ENCODE measurements around the gene FBXO48.

FBXO48 gene

DNA sequence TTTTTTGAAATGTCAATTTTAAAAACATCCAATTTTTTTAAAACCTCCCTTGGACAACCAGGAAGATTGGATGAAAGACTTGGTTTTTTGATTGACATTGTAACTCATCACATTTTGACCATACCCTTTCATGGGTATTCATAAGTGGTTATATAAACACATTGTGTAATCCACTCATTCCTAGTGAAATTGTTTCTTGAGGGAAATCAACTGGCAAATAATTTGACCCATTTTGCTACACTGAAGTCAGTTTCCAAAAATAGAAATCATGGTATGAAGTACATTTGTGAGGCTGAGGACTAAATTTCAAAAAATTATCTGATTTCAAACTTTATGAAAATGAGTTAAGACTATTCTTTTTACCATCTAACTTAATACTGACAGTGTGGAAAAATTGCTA, 31.5 kb downstream of the FBXO48 start:
- DNase-seq (ENCODE audit: low read depth in 2 of 2), result no peak

DNA sequence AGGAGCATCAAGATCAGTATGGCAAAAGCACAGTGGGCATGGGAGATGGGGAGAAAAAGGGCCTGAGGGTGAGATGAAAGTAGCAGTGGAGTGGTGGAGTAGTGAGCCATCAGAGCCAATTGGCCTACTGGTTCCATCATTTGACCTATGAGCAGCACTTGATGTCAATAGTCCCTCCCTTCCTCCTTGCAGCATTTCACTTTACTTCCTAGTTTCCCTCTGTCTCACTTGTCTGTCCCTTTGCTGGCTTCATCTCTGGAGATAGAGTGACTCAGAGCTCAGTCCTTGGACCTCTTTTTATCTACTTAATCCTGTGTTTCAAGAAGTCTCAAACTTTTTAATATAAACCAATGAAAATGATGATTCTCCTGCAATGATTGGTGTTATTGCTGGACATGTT, 32.1 kb downstream of the FBXO48 start:
- DNase-seq (ENCODE audit: low read depth in 2 of 2), result no peak

- no peak for DNase-seq (ENCODE audit: low read depth in 2 of 2)
These were observed 34.1 kb downstream of the FBXO48 start for GRCh38 chr2:68432696-68433658.

DNA sequence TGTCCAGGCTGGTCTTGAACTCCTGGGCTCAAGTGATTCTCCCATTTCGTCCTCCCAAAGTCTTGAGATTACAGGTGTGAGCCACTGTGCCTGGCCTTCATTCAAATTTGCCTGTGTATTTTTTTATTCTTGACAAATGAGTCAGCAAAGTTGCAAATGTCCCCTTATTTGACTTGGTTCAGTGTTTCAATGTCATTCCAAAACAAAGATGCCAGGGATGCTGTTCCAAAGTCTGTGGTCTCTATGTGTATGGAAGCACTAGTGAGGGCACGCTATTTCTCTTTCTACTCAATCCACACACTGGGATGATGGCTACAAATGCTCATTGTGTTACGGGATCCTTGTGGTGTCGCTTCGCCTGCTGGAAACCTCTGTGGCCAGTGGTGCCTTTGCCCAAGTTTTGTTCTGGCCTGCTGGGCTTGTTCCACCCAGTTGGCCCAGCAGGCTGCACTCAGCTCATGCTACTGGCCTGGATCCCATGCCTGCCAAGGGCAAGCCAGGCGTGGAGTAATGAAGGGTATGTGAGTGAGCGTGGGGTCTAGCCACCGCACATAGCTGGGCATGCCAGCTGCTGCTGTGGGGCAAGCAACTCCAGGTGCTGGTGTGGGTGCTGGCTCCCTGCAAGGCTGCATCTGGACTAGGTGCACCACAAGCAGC, 35.6 kb downstream of the FBXO48 start:
- DNase-seq (ENCODE audit: low read depth in 2 of 2), result no peak

DNA sequence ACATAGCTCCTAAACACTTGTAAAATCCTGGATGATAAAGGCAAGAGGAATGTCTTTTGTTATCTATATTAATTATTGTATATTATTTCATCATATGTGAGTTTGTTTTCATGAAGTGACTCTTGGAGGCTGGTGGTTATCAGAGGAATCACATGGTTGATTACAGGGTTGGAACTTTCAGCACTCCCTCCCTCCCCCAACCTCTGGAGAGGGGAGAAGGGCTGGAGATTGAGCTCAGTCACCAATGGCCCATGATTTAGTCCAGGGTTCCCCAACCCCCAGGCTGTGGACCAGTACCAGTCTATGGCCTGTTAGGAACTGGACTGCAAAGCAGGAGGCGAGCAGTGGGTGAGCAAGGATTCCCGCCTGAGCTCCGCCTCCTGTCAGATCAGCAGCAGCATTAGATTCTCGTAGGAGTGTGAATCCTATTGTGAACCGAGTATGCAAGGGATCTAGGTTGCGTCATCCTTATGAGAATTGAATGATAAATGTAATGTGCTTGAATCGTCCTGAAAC, 37.7 kb downstream of the FBXO48 start:
- no peak for DNase-seq (ENCODE audit: low read depth in 2 of 2)

GRCh38 chr2:68428746-68429145, 38.3 kb downstream of the FBXO48 start:
- DNase-seq (ENCODE audit: low read depth in 2 of 2), result no peak

- no peak for DNase-seq (ENCODE audit: low read depth in 2 of 2)
These were observed 39.0 kb downstream of the FBXO48 start for GRCh38 chr2:68428126-68428525.

GRCh38 chr2:68426848-68427579, 40.1 kb downstream of the FBXO48 start:
- no peak for DNase-seq (ENCODE audit: low read depth in 2 of 2)

DNA sequence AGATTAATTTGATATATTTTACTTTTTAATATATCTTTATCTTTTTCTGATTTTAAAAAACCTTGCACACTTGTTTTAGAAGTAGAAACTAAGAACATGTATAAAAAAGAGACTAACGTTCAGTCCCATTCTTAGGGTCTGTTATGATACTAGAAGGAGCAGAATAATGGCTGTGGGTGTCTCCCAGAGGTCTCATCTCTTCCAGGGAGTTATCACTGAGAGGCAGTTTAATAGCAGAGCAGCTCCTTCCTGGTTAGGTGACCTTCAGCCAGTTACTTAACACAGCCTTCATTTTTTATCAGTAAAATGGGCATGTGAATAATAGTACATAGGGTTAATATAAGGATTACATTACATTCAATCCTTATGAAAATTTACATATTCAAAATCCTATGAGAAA, 40.6 kb downstream of the FBXO48 start:
- no peak for DNase-seq (ENCODE audit: low read depth in 2 of 2)

DNA sequence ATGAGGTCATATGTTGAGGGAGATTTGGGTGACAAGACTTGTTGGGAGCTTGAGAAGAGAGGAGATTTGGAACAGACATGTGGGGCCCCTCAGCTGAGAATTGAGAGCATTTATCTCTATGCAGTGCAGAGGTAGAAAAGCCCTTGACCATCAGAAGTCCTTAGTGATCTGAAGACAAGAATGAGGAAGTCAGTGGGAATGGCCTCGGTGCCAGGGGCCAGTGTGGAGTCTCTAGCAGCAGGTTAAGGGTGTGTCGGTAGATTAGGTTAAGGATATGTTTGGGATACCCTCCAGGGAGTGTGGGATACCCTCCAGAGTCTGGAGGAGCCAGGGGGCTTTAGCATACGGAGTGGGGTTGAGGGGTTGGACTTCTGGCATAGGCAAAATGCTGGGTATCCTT, 41.6 kb downstream of the FBXO48 start:
- DNase-seq (ENCODE audit: low read depth in 2 of 2), result no peak

- no peak for DNase-seq (ENCODE audit: low read depth in 2 of 2)
These were observed 43.0 kb downstream of the FBXO48 start for GRCh38 chr2:68423966-68424650.

DNA sequence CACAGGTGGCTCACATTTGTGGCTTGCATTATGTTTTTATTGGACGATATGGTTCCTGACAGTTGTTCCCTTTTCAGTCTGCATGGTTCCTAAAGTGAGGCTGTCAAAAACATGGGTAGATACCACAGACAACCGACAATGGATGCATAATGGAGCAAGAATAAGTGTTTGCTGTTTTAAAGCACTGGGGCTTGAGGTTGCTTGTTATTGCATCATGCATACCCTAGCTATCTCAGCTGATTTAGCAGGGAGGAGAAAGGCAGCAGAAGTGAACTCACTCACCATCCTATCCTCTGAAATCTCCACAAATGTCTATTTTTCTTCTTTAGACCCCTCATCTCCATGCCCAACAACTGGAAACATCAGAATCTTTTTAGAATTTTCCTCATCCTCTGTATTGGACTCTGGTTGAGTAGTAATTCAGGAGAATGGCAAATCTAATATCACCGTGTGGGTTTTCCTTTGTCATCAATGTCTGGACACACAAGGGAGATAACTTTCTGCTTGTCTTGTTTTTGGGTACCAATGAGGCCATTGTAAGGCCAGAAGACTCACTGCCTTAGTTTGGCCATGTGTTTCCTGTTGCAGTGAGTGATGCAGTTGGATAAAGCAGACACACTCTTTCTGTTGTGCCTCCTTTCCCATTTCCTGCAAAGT, 46.7 kb downstream of the FBXO48 start:
- no peak for DNase-seq (ENCODE audit: low read depth in 2 of 2)

- DNase-seq (ENCODE audit: low read depth in 2 of 2), result no peak
These were observed 48.2 kb downstream of the FBXO48 start for GRCh38 chr2:68418855-68419254.

- DNase-seq (ENCODE audit: low read depth in 2 of 2), result no peak
These were observed 48.7 kb downstream of the FBXO48 start for GRCh38 chr2:68418419-68418818.

DNA sequence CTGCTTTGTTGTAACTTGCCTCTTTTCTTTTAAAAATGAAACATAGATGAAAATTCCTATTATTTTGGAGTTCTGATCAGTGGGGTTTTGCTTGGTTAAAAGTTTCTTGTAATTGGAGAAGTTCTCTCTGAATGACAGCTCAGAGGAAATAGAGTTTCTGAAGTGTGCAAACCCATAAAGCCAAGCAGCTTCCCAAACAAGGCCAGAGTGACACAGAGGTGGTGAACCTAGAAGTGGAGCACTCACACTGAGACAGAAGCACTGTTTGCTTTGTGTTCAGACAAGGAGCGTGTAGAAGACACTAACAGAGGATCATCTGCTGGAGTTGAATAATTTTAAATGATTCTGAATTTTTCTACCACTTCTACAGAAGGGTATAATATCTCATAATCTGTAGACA, 49.2 kb downstream of the FBXO48 start:
- no peak for DNase-seq (ENCODE audit: low read depth in 2 of 2)

DNA sequence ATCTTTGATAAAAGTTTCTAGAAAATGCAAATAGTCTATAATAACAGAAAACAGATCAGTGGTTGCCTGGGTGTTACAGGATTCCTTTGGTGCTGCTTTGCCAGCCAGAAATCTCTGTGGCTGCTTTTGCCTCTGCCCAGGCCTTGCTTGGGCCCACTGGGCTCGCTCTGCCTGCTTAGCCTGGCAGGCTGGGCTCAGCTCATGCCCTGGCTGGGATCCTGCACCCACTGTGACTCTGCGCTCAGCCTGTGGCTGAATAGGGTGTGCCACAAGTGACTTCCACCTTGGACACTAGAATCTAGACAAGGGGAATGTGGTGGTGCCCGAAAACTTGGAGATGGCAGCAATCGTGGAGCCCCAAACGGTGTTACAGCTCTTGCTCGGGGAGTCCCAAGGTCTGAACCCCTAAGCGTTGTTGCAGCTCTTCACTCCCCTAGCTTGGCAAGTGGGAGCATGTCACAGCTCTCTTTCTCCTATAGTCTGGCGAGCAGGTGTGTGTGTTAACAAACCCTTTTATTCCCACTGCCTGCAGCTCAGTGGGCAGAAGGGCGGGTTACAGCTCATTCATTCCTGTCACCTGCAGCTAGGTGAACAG, 50.9 kb downstream of the FBXO48 start:
- no peak for DNase-seq (ENCODE audit: low read depth in 2 of 2)

GRCh38 chr2:68415521-68415920, 51.6 kb downstream of the FBXO48 start:
- DNase-seq (ENCODE audit: low read depth in 2 of 2), result no peak

- DNase-seq (ENCODE audit: low read depth in 2 of 2), result no peak
These were observed 52.2 kb downstream of the FBXO48 start for GRCh38 chr2:68414876-68415275.

GRCh38 chr2:68414452-68414851, 52.6 kb downstream of the FBXO48 start:
- no peak for DNase-seq (ENCODE audit: low read depth in 2 of 2)

DNA sequence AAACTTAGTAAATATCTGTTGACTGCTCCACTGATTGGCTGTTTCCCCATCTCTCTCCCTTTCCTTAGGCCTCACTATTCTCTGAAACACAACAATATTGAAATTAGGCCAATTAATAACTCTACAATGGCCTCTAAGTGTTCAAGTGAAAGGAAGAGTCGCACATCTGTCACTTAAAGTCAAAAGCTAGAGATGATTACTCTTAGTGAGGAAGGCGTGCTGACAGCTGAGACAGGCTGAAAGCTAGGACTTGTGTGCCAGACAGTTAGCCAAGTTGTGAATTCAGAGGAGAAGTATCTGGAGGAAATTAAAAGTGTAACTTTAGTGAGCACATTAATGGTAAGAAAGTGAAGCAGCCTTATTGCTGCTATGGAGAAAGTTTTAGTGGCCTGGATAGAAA, 53.6 kb downstream of the FBXO48 start:
- DNase-seq (ENCODE audit: low read depth in 2 of 2), result no peak
